ENCODE data around the gene GBGT1.
A peak's percentile ranks its signal among the peaks of the same experiment; 100 is the strongest.

GBGT1 gene

GRCh38 chr9:133161547-133161950 is 2.2 kb downstream of the GBGT1 start:
- no peak for DNase-seq

GRCh38 chr9:133160742-133161546 is 2.8 kb downstream of the GBGT1 start:
- DNase-seq: peak; percentile 36 to 56

GRCh38 chr9:133158695-133159094 is 5.0 kb downstream of the GBGT1 start:
- no peak for DNase-seq

GRCh38 chr9:133155156-133155555 is 8.6 kb downstream of the GBGT1 start:
- DNase-seq: no peak

GRCh38 chr9:133154097-133154989 is 9.4 kb downstream of the GBGT1 start:
- no peak for DNase-seq

GRCh38 chr9:133153227-133154096 is 10.3 kb downstream of the GBGT1 start:
- no peak for DNase-seq

GRCh38 chr9:133151601-133152525 is 11.9 kb downstream of the GBGT1 start:
- no peak for DNase-seq

GRCh38 chr9:133151041-133151440 is 12.7 kb downstream of the GBGT1 start:
- no peak for DNase-seq

GRCh38 chr9:133149130-133150015 is 14.3 kb downstream of the GBGT1 start:
- peak; percentile 87 to 88 for DNase-seq

- peak; percentile 72 to 80 for DNase-seq
These were observed 15.2 kb downstream of the GBGT1 start for GRCh38 chr9:133148199-133149129.

- DNase-seq: peak; percentile 86 to 92
These were observed 16.1 kb downstream of the GBGT1 start for GRCh38 chr9:133147412-133148198.

GRCh38 chr9:133146746-133147411 is 16.8 kb downstream of the GBGT1 start:
- DNase-seq: no peak

GRCh38 chr9:133144904-133145851 is 18.5 kb downstream of the GBGT1 start:
- DNase-seq: no peak

- DNase-seq: peak; percentile 92
These were observed 19.4 kb downstream of the GBGT1 start for GRCh38 chr9:133144142-133144903.

GRCh38 chr9:133143639-133144141 is 20.0 kb downstream of the GBGT1 start:
- DNase-seq: no peak
